DOHH2 (cell line): ENCODE results near the gene MAGEB2.

ENCODE experiments used
- EZH2phosphoT487 ChIP-seq: fragments of 200-600 bp; sonication (generic); IDR thresholded peaks from 2 replicates; pipeline ENCODE4 v1.6.1; 2017; ENCODE audit warnings: borderline replicate concordance, mild to moderate bottlenecking, antibody characterized with exemption, low read length, moderate library complexity, mixed read lengths
- TF ChIP-seq, protein P1 (sequence below): fragments of 200-600 bp; sonication (generic); IDR thresholded peaks from one replicate; pipeline ENCODE4 v1.5.1; 2014; ENCODE audit warnings: antibody characterized with exemption, mild to moderate bottlenecking, low read depth, low read length; ENCODE audit not compliant: poor library complexity, severe bottlenecking

DNA sequence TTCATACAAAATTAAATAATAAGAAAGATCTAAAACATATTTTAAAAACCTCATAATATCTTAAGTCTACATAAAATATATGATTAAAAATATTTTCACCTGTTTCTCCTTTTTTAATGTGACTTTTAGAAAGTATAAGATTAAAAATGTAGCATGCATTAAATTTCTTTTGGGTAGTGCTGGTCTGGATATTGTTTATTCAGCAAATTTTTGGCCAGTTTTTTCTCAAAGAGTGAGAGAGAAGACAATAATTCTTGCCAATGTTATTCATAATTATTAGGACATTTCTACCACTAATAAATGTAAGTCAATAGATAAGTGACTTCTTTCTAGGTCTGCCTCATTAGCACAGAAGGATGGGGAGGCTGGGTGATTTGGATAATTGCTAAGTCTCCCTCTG lies 45.6 kb downstream of the MAGEB2 start:
- TF ChIP-seq, protein P1, sequence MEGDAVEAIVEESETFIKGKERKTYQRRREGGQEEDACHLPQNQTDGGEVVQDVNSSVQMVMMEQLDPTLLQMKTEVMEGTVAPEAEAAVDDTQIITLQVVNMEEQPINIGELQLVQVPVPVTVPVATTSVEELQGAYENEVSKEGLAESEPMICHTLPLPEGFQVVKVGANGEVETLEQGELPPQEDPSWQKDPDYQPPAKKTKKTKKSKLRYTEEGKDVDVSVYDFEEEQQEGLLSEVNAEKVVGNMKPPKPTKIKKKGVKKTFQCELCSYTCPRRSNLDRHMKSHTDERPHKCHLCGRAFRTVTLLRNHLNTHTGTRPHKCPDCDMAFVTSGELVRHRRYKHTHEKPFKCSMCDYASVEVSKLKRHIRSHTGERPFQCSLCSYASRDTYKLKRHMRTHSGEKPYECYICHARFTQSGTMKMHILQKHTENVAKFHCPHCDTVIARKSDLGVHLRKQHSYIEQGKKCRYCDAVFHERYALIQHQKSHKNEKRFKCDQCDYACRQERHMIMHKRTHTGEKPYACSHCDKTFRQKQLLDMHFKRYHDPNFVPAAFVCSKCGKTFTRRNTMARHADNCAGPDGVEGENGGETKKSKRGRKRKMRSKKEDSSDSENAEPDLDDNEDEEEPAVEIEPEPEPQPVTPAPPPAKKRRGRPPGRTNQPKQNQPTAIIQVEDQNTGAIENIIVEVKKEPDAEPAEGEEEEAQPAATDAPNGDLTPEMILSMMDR = no peak
- TF ChIP-seq EZH2phosphoT487 = no peak
